Activated CD4-positive, alpha-beta T cell treated with anti-CD3 and anti-CD28 coated beads for 24 hours (primary cell): Measurements from ENCODE around the gene PHRF1.

Experiments used
- DNase-seq, 2 donors: peaks; one replicate each; pipeline ENCODE4 v3.0.0-alpha.2; 2020; ENCODE audit warnings: low read depth in 2 of 2

PHRF1 gene

GRCh38 chr11:614623-615503 is 38.6 kb downstream of the PHRF1 start:
- DNase-seq, result no peak

GRCh38 chr11:615504-616319 is 39.4 kb downstream of the PHRF1 start, which contains the start of gene IRF7:
Gene IRF7 (minus strand): TSS chr11:615950. CDS start chr11:615364, 586 bp downstream.
- DNase-seq, result peak; percentile 70 to 78

- DNase-seq, result no peak
Measured at GRCh38 chr11:616320-617198, 40.3 kb downstream of the PHRF1 start.

- DNase-seq, result no peak
Measured at GRCh38 chr11:617199-617911, 41.1 kb downstream of the PHRF1 start.

GRCh38 chr11:617912-618682 is 41.8 kb downstream of the PHRF1 start:
- no peak for DNase-seq

- no peak for DNase-seq
Measured at GRCh38 chr11:618856-619627, 42.8 kb downstream of the PHRF1 start.

- DNase-seq, result no peak
Measured at GRCh38 chr11:619628-620050, 43.4 kb downstream of the PHRF1 start.

GRCh38 chr11:620201-620600 is 43.9 kb downstream of the PHRF1 start:
- DNase-seq, result no peak

- DNase-seq, result no peak
Measured at GRCh38 chr11:620935-621814, 44.9 kb downstream of the PHRF1 start.

GRCh38 chr11:621838-622237 is 45.6 kb downstream of the PHRF1 start:
- no peak for DNase-seq

GRCh38 chr11:623349-623869 is 47.1 kb downstream of the PHRF1 start:
- DNase-seq, result no peak

GRCh38 chr11:623999-624704 is 47.9 kb downstream of the PHRF1 start:
- DNase-seq, result no peak

GRCh38 chr11:624705-625635 is 48.7 kb downstream of the PHRF1 start, which contains the start of gene CDHR5:
Gene CDHR5 (minus strand): TSS chr11:624955. CDS start chr11:624902, 53 bp downstream.
- DNase-seq, result no peak

GRCh38 chr11:625636-626268 is 49.5 kb downstream of the PHRF1 start:
- DNase-seq, result no peak

- DNase-seq, result no peak
Measured at GRCh38 chr11:626475-627307, 50.4 kb downstream of the PHRF1 start, which contains the start of gene SCT. Gene SCT (minus strand): TSS chr11:627181. CDS start chr11:627143, 38 bp downstream.
